Central memory CD4-positive, alpha-beta T cell (primary cell): Measurements from ENCODE around the gene GNA12.
"Not testable (repeated sequence)": the region's sequence is repeated elsewhere in the genome, so short reads cannot be mapped to it uniquely, and the experiment has no call there.

Source experiments
- DNase-seq: peaks from one replicate; pipeline ENCODE4 v3.0.0; 2022

Gene GNA12

DNA sequence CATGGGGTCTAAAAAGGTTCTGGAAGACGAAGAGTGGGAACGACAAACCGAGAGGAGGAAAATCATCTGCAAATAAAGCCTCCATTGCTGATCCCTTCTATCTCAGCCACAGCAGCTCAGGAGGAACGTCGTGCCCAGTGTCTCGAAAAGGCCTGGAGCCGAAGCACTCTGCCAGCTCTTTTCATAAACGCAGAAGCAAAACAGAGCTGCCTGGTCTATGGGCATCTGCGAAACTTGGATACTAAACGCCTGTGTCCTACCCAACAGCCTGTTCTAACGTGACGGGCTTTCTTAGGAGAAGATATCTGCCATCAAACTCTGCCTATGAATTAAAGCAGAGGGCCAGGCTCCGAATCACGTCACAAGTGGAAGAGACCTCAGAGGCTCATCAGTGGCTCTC lies 68.7 kb downstream of the GNA12 start:
- DNase-seq: no peak

DNA sequence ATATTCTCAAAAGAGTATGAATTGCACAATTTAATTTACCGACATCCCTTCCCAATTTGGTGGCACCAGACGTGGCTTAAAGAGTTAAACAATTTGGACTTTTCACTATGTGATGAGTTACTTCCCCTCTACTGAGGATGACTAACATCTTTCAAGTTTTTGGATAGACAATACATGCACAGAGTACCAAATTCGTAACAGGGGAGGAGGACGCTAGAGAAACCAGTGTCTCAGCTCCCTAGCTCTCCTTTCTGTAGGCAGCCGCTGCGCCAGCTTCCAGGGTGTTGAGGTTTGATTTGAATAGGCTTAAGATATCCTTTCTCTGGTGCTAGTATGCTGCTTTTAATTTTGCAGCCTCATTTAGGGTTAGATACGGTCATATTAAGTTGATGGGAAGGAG lies 69.2 kb downstream of the GNA12 start:
- DNase-seq: no peak

DNA sequence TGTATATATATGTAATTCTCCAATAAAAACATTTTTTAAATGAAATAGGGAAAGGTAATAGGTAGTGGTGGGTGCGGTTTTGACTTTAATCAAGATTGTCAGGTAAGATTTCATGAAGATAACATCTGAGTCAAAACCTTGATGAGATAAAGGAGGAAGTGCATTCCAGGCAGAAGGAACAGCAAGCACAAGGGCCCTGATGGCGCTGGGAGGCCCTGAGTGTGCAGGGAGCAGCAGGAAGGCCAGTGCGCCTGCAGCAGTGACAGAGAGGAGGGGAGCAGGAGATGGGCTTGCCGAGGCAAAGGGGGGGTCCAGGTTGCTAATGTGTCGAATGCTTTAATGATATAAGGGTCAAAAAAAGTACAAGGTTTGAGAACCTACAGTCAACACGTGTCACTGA lies 69.8 kb downstream of the GNA12 start:
- DNase-seq: no peak

DNA sequence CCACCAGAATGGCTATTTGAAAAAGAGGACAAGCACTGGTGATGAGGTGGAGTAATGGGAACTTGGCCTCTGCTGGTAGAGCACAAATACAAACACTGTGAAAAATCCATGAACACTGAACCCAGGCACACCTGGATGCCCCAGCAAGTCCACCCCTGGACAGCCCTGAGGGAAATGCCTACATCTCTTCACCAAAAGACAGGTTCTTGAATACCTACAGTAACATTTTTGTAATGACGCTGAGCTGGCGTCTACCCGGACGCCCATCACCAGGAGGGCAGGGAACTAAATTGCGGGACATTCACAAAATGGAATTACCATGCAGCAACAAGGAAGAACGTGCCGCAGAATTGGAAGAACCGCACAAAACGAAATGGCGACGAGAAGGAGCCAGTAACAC lies 70.5 kb downstream of the GNA12 start:
- DNase-seq: no peak

DNA sequence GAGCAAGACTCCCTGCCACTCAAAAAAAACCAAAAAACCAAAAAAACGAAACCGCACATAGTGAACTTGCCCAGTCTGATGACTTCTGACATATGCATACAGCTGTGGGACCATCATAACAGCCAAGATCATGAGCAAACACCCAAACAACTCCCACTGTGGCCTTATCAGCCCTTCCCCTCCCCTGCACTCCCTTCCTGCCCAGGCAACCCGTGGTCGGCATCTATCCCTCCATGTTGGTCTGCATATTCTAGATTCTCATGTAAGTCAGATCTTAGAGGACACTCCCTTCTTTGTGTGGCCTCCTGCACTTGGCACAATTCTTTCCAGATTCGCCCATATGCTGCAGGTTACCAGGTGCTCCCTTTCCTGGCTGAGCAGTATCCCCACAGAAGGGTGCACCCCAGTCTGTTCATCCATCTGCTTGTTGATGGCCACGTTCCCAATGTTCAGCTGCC lies 72.8 kb downstream of the GNA12 start:
- DNase-seq: no peak

DNA sequence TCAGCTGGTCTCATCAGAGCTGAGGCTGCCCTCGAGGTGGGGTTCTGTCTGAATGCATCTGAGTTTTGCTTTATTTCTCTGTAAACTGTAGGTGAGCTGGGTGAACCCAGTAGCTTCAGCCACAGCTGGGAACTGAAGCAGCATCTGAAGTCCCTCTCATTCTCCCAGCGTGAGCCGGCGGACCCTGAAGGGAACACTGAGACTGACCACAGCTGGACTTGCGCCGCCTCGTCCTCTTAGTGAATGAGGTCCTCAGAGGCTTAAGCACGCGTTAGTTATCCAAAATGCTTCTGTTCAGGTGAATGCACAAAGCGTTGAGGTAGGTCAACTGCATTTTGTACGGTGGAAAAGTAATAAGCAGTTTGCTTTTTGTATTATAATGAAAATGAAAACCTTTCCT lies 79.5 kb downstream of the GNA12 start:
- no peak for DNase-seq

DNA sequence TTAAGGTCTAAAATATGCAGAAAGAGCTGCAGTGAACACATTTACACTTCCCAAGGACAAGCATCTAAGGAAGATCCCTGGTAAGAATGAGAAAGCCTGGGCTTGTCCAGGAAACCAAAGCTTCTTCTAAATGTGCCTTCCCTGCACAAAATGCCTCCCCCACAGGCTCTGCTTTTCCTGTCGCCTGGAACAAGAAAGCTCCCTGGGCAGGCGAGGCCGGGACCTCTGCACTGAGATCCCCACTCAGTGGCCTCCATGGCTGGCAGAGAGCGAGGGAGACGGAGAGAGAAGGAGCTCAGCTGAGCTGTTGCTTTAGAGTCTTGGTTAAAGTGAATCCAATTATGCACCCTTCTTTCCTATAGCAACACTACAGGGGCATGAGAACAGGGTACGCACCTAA lies 80.5 kb downstream of the GNA12 start:
- DNase-seq: no peak

DNA sequence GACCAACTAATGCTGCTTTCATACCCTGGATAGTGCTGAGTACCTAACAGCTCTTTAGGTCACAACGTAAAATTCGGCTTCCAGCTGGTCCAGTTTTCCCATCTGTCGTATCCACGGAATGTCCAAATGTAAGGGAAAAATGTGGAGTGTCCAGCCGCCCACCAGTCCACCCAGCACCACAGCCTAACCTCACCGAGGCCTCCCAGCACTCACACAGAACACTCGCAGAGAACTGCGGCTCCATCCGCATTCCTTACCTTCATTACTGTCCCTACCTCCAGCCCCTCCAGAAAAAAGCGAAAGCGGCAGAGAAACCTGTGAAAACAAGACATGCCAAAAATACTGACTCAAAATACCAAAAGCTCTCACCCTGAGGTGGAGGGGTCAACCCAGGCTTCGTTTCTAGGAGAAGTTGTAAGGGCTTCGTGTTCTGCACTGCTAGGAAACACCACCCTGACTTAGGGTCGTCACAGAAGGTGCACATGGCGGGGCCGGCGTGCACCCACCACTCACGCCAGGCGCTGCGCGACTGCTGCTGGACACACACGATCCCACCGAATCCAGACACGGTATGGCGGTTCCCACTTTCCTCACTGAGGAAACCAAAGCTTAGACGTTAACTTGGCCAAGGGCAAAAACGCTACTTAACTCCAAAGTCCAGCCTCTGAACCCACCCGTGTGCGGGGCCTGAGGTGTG lies 82.2 kb downstream of the GNA12 start:
- DNase-seq: no peak

DNA sequence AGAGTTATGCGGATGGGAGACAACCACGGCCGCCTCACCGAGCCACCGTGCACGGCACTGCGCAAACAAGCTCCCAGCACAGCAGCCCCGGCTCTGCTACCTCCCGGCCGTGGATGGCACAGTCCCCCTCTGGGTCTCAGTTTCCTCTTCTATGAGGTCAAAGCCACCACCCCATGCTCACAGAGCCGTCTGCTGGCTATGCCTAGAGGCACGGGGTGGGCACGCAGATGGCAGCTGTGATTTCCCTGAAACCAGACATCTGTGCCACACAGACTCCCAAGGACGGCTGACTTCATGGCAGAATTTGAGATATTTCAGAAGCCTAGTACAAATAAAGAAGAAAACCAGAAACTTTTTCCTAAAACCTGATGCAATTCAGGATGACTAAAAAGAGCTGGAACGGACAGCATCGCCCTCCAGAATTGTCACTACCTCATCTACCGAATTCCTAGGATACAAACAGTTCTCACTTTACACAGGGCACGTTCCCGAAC lies 82.9 kb downstream of the GNA12 start:
- no peak for DNase-seq

DNA sequence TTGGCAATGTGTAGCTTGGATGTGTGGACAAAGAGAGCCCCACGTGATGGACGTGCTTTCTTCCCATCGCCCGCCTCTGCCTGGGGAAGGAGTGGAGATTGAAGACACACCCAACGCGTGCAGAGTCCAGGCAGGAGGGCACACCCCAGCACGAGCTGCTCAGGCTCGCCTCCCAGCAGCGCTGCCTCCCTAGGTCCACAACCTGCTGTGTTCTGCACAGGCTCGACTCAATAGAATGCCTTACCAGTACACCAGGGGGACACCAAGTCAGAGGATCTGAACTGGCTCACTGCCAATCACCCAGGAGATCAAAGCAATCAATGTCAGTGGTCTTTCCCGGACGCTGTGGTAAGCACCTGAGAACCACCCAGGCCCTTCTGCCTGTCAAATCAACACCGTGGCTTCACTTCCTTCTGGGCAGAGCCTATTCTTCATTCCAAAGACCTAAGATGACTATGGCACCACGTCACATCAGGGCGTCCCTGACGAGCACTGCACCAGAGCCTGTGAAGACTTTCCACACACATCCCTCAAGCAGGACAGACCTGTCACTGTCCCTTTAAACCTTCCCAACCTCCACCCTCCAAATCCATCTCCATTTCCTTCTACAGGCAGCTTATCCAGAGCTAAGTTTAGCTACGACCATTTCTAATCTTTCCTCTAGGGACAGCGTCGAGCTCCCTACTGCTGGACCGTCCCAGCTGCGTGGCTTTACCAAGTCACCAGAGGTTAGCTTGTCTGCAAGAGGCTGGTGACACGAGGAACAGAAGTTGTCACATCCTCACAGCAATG lies 83.8 kb downstream of the GNA12 start:
- no peak for DNase-seq

DNA sequence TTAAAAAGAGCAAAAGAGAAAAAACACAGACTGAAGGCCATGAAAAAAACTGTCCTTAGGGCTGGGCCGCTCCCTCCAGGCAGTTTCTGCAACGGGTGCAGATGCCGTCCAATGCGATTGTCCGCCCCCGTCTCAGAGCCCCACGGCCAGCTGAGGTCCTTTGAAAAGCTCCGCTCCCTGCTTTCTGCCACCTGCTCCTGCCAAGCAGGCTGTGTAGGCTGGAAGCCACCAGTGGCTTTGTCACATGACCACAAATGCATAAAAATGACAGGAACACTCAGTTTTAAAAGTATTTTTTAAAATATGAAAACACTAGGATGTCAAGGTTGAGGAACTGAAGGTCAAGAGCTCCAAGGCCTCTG lies 84.4 kb downstream of the GNA12 start:
- DNase-seq: no peak

DNA sequence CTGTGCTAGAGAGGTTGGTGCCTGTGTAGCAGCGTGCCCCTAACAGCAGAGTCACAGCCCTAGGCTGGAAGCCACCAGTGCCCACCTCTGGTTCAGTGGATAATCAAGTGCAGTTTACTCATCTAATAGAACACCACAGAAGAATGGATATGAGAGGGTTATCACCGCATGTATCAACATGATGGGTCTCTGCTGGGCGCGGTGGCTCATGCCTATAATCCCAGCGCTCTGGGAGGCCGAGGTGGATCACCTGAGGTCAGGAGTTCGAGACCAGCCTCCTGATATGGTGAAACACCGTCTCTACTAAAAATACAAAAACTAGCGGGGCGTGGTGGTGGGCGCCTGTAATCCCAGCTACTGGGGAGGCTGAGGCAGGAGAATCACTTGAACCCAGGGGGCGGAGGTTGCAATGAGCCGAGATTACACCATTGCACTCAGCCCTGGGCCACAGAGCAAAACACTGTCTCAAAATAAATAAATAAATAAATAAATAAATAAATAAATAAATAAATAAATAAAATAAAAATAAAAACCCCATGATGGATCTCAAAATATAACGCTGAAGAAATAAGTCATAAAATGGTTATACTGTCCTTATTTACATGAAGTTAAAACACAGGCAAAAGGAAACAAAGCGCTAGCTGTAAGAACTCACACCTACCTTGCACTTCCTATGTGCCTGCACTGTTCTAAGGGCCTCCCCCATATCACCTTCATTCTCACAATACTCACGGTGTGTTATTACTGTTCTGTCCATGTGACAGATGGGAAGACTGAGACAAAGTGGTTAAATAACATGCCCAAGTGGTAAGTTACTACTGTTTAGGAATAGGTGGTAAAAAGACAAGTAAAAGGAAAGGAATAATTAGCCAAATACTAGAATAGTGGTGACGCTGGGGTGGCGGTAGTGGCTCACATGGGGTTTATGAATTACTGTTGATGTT lies 85.2 kb downstream of the GNA12 start:
- no peak for DNase-seq

DNA sequence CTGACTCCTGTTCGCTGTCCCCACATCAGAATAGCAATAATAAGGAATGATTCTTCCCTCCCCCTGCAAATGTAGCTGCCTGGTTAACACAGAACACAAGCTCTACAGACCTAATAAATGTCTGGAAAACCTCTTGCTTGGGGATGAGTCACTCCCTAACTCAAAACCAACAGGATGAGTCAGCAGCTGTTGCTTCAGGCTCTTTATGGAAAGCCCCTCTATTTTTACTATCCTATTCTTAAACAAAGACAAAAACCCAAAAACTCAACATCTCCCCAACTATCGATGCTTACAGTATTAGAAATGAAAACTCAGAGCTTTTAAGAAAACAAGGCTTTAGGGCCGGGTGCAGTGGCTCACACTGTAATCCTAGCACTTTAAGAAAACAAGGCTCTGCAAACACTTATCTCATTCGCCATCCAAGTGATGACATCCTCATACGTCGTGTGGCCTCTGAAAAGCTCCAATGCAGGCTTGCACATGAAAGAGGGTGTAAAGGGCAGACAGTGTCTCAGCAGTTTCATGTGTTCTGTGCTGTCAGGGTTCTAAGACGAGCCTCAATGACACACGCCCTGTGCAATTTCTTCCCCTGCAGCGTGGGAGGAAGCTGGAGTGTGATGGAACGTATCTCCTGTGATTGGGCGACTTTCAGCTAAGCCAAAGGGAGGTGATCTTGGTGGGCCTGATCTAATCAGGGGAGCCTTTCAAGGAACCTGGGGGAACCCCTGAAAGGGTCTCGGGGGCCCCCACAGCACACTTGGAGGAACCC lies 86.0 kb downstream of the GNA12 start:
- peak; percentile 24 for DNase-seq

DNA sequence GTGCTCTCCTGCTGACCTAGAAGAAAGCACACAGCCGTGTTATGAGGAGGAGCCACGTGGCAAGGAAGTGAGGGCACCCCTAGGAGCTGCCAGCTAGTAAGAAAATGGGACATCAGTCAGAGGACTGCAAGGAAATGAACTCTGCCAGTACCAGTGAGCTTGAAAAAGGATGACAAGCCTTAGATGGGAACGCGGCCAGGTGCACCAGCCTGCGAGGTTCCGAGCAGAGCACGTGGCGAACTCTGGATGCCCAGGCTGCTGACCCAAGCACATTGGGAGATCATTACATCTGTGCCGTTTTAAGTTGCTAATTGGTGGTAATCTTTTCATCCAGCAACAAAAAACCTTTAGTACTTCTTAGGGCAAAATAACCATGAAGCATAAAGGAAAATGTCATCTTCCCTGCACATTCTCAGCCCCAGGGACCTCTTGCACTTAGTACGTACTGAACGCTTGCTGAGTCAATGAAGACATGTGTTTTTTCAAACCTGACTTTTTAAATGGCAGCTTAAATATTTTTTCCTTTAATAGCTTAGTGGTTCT lies 86.7 kb downstream of the GNA12 start:
- DNase-seq: no peak

DNA sequence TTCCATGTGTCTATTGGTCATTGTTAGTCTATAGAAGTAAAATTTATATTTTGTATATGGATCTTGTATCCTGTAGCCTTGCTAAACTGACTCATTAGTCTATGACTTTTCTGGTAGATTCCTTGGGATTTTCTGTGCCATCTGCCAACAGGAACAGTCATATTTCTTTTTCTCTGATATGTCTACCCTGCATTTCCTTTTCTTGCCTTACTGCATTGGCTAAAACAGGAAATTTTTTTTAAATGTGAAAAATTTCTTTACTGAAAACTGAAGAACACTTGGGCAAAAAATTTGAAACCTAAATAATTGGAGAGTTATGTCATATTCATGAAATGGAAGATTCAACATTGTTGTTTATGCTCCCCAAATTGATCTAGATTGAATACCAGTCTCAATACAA lies 88.6 kb downstream of the GNA12 start:
- no peak for DNase-seq

DNA sequence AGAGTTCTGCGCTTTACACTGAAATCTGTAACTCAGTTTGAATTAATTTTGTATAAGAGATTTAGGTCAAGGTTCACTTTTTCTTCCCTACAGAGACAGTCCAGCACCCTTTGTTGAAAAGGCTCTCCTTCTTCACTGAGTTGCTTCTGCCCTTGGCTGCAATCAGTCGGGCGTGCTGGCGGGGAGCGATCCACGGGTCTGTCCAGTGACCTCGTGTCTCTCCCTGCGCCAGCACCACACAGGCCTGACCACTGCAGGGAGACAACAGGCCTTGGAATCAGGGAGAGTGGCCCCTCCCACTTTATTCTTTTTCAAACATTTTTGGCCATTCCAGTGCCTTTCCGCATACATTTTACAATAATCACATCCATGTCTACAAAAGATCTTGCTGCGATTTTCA lies 89.2 kb downstream of the GNA12 start:
- no peak for DNase-seq

DNA sequence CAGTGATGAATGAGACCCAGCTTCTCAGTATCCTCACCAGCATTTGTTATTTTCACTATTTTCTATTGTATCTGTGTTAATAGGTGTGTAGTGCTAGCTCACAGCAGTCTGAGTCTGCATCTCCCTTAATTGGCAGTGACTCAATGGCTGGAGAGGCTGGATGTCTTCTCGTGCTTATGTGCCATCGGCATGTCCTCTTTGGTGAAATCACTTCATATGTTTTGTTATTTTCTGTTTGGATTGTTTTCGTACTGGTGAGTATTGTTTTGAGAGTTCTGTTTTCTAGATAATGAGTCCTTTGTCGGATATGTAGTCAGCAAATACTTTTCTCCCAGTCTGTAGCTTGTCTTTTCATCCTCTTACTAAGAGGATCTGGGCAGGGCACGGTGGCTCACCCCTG lies 90.0 kb downstream of the GNA12 start:
- no peak for DNase-seq

DNA sequence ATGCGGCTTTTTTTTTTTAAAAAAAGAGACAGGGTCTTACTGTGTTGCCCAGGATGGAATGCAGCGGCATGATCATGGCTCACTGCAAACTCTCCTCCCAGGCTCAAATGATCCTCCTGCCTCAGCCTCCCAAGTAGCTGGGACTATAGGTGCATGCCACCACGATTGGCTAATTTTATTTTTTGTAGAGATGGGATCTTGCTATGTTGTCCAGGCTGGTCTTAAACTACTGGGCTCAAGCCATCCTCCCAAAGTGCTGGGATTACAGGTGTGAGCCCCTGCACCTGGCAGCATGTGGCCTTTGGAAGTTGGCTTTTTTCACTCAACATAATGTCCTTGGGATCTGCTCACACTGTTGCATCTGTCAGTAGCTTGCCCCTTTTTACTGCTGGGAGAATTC lies 91.0 kb downstream of the GNA12 start:
- no peak for DNase-seq

DNA sequence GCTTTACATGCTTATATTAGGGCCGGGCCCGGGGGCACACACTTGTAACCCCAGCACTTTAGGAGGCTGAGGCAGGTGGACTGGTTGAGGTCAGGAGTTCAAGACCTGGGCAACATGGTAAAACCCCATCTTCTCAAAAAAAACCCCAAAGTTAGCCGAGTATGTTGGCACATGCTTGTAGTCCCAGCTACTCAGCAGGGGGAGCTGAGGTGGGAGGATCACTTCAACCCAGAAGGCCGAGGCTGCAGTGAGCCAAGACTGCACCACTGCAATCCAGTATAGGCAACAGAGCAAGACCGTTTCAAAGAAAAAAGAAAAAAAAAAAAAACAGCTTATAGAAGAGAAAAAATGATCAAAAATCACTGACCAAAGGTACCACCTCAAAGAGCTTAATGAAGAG lies 93.0 kb downstream of the GNA12 start:
- DNase-seq: no peak

DNA sequence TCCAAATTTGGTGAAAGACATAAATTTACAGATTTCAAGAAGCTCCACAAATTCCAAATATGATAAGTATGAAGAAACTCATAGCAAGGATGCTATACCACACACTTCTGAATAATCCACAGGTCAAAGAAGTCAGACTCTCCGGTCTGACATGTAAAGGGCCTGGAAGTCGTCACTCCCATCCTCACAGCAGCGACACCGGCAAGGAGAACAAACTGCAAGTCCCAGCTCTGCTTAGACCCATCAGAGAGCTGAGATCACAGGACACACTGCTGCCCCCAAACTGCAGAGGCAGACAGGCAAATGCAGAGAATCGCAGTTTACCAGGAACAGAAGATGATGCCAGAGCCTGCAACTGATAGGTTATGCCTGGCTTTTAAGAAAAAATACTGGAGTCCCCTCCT lies 94.1 kb downstream of the GNA12 start:
- no peak for DNase-seq

DNA sequence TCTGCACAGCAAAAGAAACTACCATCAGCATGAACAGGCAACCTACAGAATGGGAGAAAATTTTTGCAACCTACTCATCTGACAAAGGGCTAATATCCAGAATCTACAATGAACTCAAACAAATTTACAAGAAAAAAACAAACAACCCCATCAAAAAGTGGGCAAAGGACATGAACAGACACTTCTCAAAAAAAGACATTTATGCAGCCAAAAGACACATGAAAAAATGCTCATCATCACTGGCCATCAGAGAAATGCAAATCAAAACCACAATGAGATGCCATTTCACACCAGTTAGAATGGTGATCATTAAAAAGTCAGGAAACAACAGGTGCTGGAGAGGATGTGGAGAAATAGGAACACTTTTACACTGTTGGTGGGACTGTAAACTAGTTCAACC lies 95.4 kb downstream of the GNA12 start:
- DNase-seq: not testable (repeated sequence)

DNA sequence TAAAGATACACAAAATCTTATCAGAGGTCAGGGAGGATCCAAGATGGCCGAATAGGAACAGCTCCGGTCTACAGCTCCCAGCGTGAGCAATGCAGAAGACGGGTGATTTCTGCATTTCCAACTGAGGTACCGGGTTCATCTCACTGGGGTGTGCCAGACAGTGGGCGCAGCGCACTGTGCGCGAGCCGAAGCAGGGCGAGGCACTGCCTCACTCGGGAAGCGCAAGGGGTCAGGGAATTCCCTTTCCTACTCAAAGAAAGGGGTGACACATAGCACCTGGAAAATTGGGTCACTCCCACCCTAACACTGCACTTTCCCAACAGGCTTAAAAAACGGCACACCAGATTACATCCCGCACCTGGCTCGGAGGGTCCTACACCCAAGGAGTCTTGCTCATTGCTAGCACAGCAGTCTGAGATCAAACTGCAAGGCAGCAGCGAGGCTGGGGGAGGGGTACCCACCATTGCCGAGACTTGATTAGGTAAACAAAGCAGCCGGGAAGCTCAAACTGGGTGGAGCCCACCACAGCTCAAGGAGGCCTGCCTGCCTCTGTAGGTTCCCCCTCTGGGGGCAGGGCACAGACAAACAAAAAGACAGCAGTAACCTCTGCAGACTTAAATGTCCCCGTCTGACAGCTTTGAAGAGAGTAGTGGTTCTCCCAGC lies 100.5 kb downstream of the GNA12 start:
- not testable (repeated sequence) for DNase-seq
